ENCODE results near the gene PRKD3. TPM values are rescaled to one million over a fixed set of nuclear protein-coding genes. Genes with fewer than 3 reads are reported as not detected.
A peak's percentile ranks its signal among the peaks of the same experiment; 100 is the strongest.

The PRKD3 gene
- total and polyA plus RNA-seq, 10 donors, result 12.2 to 78.4 (median 61.2) TPM

DNA sequence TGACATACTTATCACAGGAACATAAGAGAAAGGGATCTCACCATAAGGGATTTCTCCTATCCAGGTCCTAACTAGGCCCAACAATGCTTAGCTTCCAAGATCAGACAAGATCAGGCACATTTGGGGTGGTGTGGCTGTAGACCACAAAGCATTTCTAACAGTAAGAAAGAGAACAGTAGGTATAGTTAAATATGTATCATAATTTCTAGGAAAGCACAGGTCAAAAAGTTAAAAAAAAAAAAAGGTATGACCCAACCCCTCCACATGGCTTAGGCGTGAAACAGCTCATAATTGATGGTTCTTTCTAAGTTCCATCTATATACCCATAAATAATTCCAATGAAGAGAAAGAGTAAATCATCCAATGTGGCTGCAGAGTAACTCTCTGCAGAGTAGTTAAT, 6.9 kb downstream of the PRKD3 start:
- H3K27me3 ChIP-seq (replicated peaks in 1 of 7), result no peaks in the 10 kb centered on the region
- no peak for DNase-seq
- peak overlapping the region in 5 of 8 donors; percentile 56 to 72 (median 64) for H3K27ac ChIP-seq
- 79 to 97% (median 85%) methylated on average over 1 of the region's 1 CpG for WGBS, 5 donors
- intact Hi-C loops (cut with DNase I; ENCODE audit: low total_unique reads), result no loop called here
- TF ChIP-seq POLR2AphosphoS5 (IDR thresholded peaks at IDR 0.05), result no peak
- no peaks in the 10 kb centered on the region for H3K9me3 ChIP-seq
- H3K36me3 ChIP-seq, result peaks cover 0 to 15% (median 0%) of the 10 kb centered on the region in 6 donors
- no peak overlapping the region for H3K4me3 ChIP-seq
- peaks cover 48 to 100% (median 83%) of the 10 kb centered on the region in 6 donors for H3K4me1 ChIP-seq

- Histone ChIP-seq H3K27ac (no peak overlapping the region), H3K4me1 (peaks cover 49 to 100% (median 80%) of the 10 kb centered on the region in 6 donors)
Observed at GRCh38 chr2:37316181-37316580, 8.5 kb downstream of the PRKD3 start.

DNA sequence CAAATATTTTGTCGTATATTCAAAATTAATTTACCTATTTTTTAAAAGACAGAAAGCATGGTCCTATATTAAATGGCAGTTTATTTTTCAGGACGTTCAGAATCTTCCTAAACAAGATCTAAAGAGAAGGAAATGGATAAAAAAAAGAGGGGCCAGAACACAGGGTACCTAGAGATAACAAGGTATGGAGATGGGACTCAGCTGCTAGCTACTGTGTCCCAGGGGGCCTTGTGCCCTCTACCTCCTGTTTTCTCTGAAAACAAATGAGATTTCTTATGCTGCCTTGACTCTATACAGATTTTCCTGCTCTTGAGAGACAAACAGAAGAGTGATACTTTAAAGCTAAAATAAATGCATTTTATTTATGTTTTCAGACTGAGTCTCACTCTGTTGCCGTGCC, 9.3 kb downstream of the PRKD3 start:
- no peak for TF ChIP-seq POLR2AphosphoS5 (IDR thresholded peaks at IDR 0.05)
- TF ChIP-seq POLR2A (IDR thresholded peaks at IDR 0.05), result no peak
- TF ChIP-seq, protein P1, sequence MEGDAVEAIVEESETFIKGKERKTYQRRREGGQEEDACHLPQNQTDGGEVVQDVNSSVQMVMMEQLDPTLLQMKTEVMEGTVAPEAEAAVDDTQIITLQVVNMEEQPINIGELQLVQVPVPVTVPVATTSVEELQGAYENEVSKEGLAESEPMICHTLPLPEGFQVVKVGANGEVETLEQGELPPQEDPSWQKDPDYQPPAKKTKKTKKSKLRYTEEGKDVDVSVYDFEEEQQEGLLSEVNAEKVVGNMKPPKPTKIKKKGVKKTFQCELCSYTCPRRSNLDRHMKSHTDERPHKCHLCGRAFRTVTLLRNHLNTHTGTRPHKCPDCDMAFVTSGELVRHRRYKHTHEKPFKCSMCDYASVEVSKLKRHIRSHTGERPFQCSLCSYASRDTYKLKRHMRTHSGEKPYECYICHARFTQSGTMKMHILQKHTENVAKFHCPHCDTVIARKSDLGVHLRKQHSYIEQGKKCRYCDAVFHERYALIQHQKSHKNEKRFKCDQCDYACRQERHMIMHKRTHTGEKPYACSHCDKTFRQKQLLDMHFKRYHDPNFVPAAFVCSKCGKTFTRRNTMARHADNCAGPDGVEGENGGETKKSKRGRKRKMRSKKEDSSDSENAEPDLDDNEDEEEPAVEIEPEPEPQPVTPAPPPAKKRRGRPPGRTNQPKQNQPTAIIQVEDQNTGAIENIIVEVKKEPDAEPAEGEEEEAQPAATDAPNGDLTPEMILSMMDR (IDR thresholded peaks at IDR 0.05 in 8 of 11, conservative IDR thresholded peaks at IDR 0.05 in 3 of 11), result no peak
- Histone ChIP-seq H3K27ac (no peak overlapping the region), H3K9me3 (no peaks in the 10 kb centered on the region), H3K4me3 (peak overlapping the region in 1 of 8 donors; percentile 2), H3K27me3 (replicated peaks in 1 of 7) (no peaks in the 10 kb centered on the region), H3K4me1 (peaks cover 44 to 100% (median 78%) of the 10 kb centered on the region in 6 donors), H3K36me3 (peaks cover 0 to 15% (median 0%) of the 10 kb centered on the region in 6 donors)
- intact Hi-C loops (cut with DNase I; ENCODE audit: low total_unique reads), result no loop called here
- no peak for DNase-seq
- 77 to 87% (median 85%) methylated on average over 3 of the region's 3 CpGs for WGBS, 5 donors

More at GRCh38 chr2:37316181-37316580, 8.5 kb downstream of the PRKD3 start:
- intact Hi-C loops (cut with DNase I; ENCODE audit: low total_unique reads), result no loop called here
- no peak for DNase-seq
- no peaks in the 10 kb centered on the region for H3K9me3 ChIP-seq
- TF ChIP-seq POLR2AphosphoS5 (IDR thresholded peaks at IDR 0.05) (no peak), POLR2A (IDR thresholded peaks at IDR 0.05) (no peak)
- TF ChIP-seq, protein P1 (IDR thresholded peaks at IDR 0.05 in 8 of 11, conservative IDR thresholded peaks at IDR 0.05 in 3 of 11), result no peak
- no peaks in the 10 kb centered on the region for H3K27me3 ChIP-seq (replicated peaks in 1 of 7)
- H3K4me3 ChIP-seq, result no peak overlapping the region
- 88 to 94% (median 92%) methylated on average over 5 of the region's 5 CpGs for WGBS, 5 donors
- peaks cover 0 to 15% (median 0%) of the 10 kb centered on the region in 6 donors for H3K36me3 ChIP-seq

- H3K4me1 ChIP-seq, result peaks cover 15 to 60% (median 39%) of the 10 kb centered on the region in 6 donors
Observed at GRCh38 chr2:37307500-37307899, 17.1 kb downstream of the PRKD3 start.

More at GRCh38 chr2:37307500-37307899, 17.1 kb downstream of the PRKD3 start:
- peaks cover 0 to 7% (median 0%) of the 10 kb centered on the region in 6 donors for H3K36me3 ChIP-seq
- H3K27ac ChIP-seq, result no peak overlapping the region
- TF ChIP-seq POLR2AphosphoS5 (IDR thresholded peaks at IDR 0.05) (no peak), POLR2A (IDR thresholded peaks at IDR 0.05) (no peak)
- TF ChIP-seq, protein P1 (IDR thresholded peaks at IDR 0.05 in 8 of 11, conservative IDR thresholded peaks at IDR 0.05 in 3 of 11), result no peak
- no peaks in the 10 kb centered on the region for H3K9me3 ChIP-seq
- DNase-seq, result no peak
- no peaks in the 10 kb centered on the region for H3K27me3 ChIP-seq (replicated peaks in 1 of 7)
- 83 to 95% (median 91%) methylated on average over 2 of the region's 2 CpGs for WGBS, 5 donors
- intact Hi-C loops (cut with DNase I; ENCODE audit: low total_unique reads), result no loop called here
- no peak overlapping the region for H3K4me3 ChIP-seq

Measured in spleen (tissue), 11 donors.